HUES48 (cell line): ENCODE data around the gene SERPINA10.
"Not testable (repeated sequence)": the region's sequence is repeated elsewhere in the genome, so short reads cannot be mapped to it uniquely, and the experiment has no call there.

Source experiments
- H3K27ac ChIP-seq: one replicate; pipeline ENCODE4 v1.7.0; 2013; ENCODE audit warnings: low read depth, low read length, inconsistent platforms
- H3K27me3 ChIP-seq: 2 replicates; pipeline ENCODE4 v1.6.1; 2013; ENCODE audit warnings: mild to moderate bottlenecking, low read length; ENCODE audit not compliant: control insufficient read depth, insufficient read depth
- H3K36me3 ChIP-seq: 2 replicates; pipeline ENCODE4 v1.6.1; 2013; ENCODE audit warnings: low read length; ENCODE audit not compliant: control insufficient read depth, insufficient read depth
- H3K4me1 ChIP-seq: 2 replicates; pipeline ENCODE4 v1.6.1; 2013; ENCODE audit warnings: mild to moderate bottlenecking, low read length; ENCODE audit not compliant: control insufficient read depth, insufficient read depth
- H3K4me3 ChIP-seq: 2 replicates; pipeline ENCODE4 v1.5.1; 2013; ENCODE audit warnings: mild to moderate bottlenecking, low read depth, low read length
- H3K9ac ChIP-seq: 2 replicates; pipeline ENCODE4 v1.6.1; 2013; ENCODE audit warnings: mild to moderate bottlenecking, low read depth, low read length, moderate library complexity
- H3K9me3 ChIP-seq: 2 replicates; pipeline ENCODE4 v1.6.1; 2013; ENCODE audit warnings: low read length; ENCODE audit not compliant: control insufficient read depth, insufficient read depth

The SERPINA10 gene

GRCh38 chr14:94282991-94283723 is 9.9 kb downstream of the SERPINA10 start:
- Histone ChIP-seq H3K27me3 (no peaks in the 10 kb centered on the region), H3K27ac (no peak overlapping the region)

GRCh38 chr14:94278731-94279130 is 14.3 kb downstream of the SERPINA10 start:
- Histone ChIP-seq H3K27ac (no peak overlapping the region), H3K9me3 (no peaks in the 10 kb centered on the region), H3K36me3 (no peaks in the 10 kb centered on the region), H3K4me3 (no peak overlapping the region), H3K27me3 (no peaks in the 10 kb centered on the region), H3K9ac (no peak overlapping the region), H3K4me1 (no peaks in the 10 kb centered on the region)

More at GRCh38 chr14:94282991-94283723, 9.9 kb downstream of the SERPINA10 start:
- no peak overlapping the region for H3K9ac ChIP-seq
- H3K4me1 ChIP-seq, result no peaks in the 10 kb centered on the region
- H3K36me3 ChIP-seq, result no peaks in the 10 kb centered on the region
- no peaks in the 10 kb centered on the region for H3K9me3 ChIP-seq
- H3K4me3 ChIP-seq, result no peak overlapping the region

- not testable (repeated sequence) for H3K27me3 ChIP-seq, H3K9me3 ChIP-seq, H3K4me1 ChIP-seq, H3K27ac ChIP-seq, H3K9ac ChIP-seq, H3K36me3 ChIP-seq, H3K4me3 ChIP-seq
Observed at GRCh38 chr14:94276898-94277561, 16.0 kb downstream of the SERPINA10 start.

GRCh38 chr14:94269156-94269555 is 23.9 kb downstream of the SERPINA10 start:
- H3K4me1 ChIP-seq, result no peaks in the 10 kb centered on the region
- no peak overlapping the region for H3K4me3 ChIP-seq
- no peaks in the 10 kb centered on the region for H3K27me3 ChIP-seq
- H3K9ac ChIP-seq, result no peak overlapping the region
- H3K9me3 ChIP-seq, result no peaks in the 10 kb centered on the region
- no peaks in the 10 kb centered on the region for H3K36me3 ChIP-seq
- H3K27ac ChIP-seq, result no peak overlapping the region

- H3K27ac ChIP-seq, H3K36me3 ChIP-seq, H3K4me1 ChIP-seq, H3K9me3 ChIP-seq, H3K27me3 ChIP-seq, H3K9ac ChIP-seq, H3K4me3 ChIP-seq: not testable (repeated sequence)
Observed at GRCh38 chr14:94268582-94268981, 24.5 kb downstream of the SERPINA10 start.

- Histone ChIP-seq H3K27me3 (no peaks in the 10 kb centered on the region), H3K9me3 (no peaks in the 10 kb centered on the region), H3K9ac (no peak overlapping the region), H3K27ac (no peak overlapping the region), H3K36me3 (no peaks in the 10 kb centered on the region), H3K4me1 (no peaks in the 10 kb centered on the region), H3K4me3 (no peak overlapping the region)
Observed at GRCh38 chr14:94267352-94267751, 25.7 kb downstream of the SERPINA10 start.

- not testable (repeated sequence) for H3K36me3 ChIP-seq, H3K9me3 ChIP-seq, H3K4me1 ChIP-seq
Observed at GRCh38 chr14:94264195-94264594, 28.9 kb downstream of the SERPINA10 start.

GRCh38 chr14:94244182-94244581 is 48.9 kb downstream of the SERPINA10 start:
- Histone ChIP-seq H3K9me3 (no peaks in the 10 kb centered on the region), H3K36me3 (peaks cover 19% of the 10 kb centered on the region), H3K27me3 (no peaks in the 10 kb centered on the region), H3K9ac (no peak overlapping the region), H3K4me1 (no peaks in the 10 kb centered on the region), H3K4me3 (no peak overlapping the region), H3K27ac (no peak overlapping the region)

More at GRCh38 chr14:94264195-94264594, 28.9 kb downstream of the SERPINA10 start:
- not testable (repeated sequence) for H3K27ac ChIP-seq, H3K9ac ChIP-seq, H3K4me3 ChIP-seq, H3K27me3 ChIP-seq

- H3K27ac ChIP-seq, result no peak overlapping the region
- no peaks in the 10 kb centered on the region for H3K4me1 ChIP-seq
- H3K9ac ChIP-seq, result no peak overlapping the region
- no peak overlapping the region for H3K4me3 ChIP-seq
- H3K9me3 ChIP-seq, result no peaks in the 10 kb centered on the region; the same call in 1 of the 2 replicates
- 0 out of 2 replicates have a peak, but pooled peaks cover 5% of the 10 kb centered on the region for H3K36me3 ChIP-seq
- no peaks in the 10 kb centered on the region for H3K27me3 ChIP-seq
Observed at GRCh38 chr14:94239406-94239805, 53.7 kb downstream of the SERPINA10 start.

GRCh38 chr14:94237983-94238382 is 55.1 kb downstream of the SERPINA10 start:
- H3K27ac ChIP-seq, result no peak overlapping the region
- H3K4me3 ChIP-seq, result no peak overlapping the region
- H3K4me1 ChIP-seq, result no peaks in the 10 kb centered on the region
- H3K9ac ChIP-seq, result no peak overlapping the region
- no peaks in the 10 kb centered on the region; the same call in 1 of the 2 replicates for H3K9me3 ChIP-seq
- H3K27me3 ChIP-seq, result no peaks in the 10 kb centered on the region
- 0 out of 2 replicates have a peak, but pooled peaks cover 5% of the 10 kb centered on the region for H3K36me3 ChIP-seq

- Histone ChIP-seq H3K36me3 (0 out of 2 replicates have a peak, but pooled peaks cover 5% of the 10 kb centered on the region), H3K9ac (no peak overlapping the region), H3K27me3 (no peaks in the 10 kb centered on the region), H3K4me3 (no peak overlapping the region), H3K27ac (no peak overlapping the region), H3K9me3 (no peaks in the 10 kb centered on the region; the same call in 1 of the 2 replicates), H3K4me1 (no peaks in the 10 kb centered on the region)
Observed at GRCh38 chr14:94237046-94237445, 56.0 kb downstream of the SERPINA10 start.
